ENCODE results near the gene PRKCH. TPM values are rescaled to one million over a fixed set of nuclear protein-coding genes. Genes with fewer than 3 reads are reported as not detected.

The PRKCH gene
- polyA plus RNA-seq, 1 donor from 2014 or later, result 2.0 TPM

DNA sequence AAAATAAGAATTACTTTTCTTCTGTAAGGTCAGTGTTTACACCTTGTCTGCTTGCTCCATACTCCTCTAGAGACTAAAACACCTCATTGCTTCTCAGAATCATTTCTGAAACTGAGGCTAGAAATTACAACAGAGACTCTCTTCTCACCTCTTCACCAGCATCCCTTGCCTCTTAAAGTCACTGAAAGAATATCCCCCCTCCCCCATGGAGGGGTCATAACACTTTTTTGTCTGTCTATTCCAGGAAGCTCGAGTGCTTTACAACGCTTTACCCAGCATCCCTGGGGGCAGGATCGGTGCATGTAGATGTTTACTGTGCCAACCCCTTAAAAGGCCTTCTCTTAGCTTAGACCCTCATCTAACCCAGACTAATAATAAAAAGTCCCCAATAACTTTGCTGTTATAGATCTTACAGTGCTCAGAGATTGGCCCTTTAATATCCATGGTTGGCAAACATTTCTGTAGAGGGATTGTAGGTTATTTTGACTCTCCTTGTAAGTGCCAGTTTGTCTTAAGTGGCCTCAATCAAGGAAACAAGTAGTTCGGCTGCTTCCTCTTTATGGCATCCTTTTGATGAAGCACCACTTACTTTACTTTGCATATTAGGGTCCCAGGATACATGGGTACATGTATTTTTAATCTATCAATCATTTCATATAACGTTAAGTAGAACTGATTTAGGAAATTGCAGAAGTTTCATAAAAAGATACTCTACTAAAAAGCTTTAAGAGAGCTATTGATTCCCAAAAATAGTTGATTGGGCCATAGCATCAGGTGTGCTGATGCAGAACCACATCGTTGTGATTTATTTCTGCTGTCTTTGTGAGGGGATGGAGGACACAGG, 29.3 kb downstream of the PRKCH start:
- H3K9me2 ChIP-seq (ENCODE audit: insufficient read depth, low read length), result no peaks in the 10 kb centered on the region

DNA sequence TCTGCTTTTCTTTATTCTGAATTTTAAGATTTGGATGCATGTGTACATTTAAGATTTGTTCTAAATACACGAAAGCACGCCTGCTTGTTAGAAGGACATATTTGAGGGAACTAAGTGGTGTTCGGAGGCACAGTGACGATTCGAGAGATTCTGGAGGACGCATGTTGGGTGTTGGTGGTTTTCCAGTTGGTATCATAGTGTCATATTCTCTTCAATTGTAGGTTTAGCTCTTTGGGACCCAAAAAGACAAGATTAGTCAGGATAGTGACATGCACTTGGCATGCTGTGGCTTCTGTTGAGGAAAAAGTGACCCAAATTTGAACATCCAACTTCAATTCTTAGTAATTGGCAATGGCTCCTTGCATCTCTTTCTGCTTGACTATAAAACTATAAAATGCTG, 30.1 kb downstream of the PRKCH start:
- Histone ChIP-seq H3K36me3 (ENCODE audit: insufficient read depth, low read length) (no peaks in the 10 kb centered on the region), H3K9me2 (ENCODE audit: insufficient read depth, low read length) (no peaks in the 10 kb centered on the region), H4K20me1 (ENCODE audit: insufficient read depth) (no peaks in the 10 kb centered on the region), H3K9me3 (ENCODE audit: low read length) (no peaks in the 10 kb centered on the region), H3K27me3 (ENCODE audit: insufficient read depth, low read depth, low read length) (no peaks in the 10 kb centered on the region), H3K9ac (ENCODE audit: low read length) (no peak overlapping the region), H3K27ac (ENCODE audit: low read length) (no peak overlapping the region), H3K79me2 (replicated peaks; ENCODE audit: insufficient read depth, low read length) (no peaks in the 10 kb centered on the region), H2AFZ (ENCODE audit: low read depth, low read length) (no peak overlapping the region), H3K4me3 (ENCODE audit: low read length) (no peak overlapping the region), H3F3A (ENCODE audit: insufficient read depth, low read length, poor library complexity, severe bottlenecking) (no peaks in the 10 kb centered on the region), H3K4me2 (ENCODE audit: low read length) (no peak overlapping the region)
- TF ChIP-seq, protein P1, sequence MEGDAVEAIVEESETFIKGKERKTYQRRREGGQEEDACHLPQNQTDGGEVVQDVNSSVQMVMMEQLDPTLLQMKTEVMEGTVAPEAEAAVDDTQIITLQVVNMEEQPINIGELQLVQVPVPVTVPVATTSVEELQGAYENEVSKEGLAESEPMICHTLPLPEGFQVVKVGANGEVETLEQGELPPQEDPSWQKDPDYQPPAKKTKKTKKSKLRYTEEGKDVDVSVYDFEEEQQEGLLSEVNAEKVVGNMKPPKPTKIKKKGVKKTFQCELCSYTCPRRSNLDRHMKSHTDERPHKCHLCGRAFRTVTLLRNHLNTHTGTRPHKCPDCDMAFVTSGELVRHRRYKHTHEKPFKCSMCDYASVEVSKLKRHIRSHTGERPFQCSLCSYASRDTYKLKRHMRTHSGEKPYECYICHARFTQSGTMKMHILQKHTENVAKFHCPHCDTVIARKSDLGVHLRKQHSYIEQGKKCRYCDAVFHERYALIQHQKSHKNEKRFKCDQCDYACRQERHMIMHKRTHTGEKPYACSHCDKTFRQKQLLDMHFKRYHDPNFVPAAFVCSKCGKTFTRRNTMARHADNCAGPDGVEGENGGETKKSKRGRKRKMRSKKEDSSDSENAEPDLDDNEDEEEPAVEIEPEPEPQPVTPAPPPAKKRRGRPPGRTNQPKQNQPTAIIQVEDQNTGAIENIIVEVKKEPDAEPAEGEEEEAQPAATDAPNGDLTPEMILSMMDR (IDR thresholded peaks at IDR 0.05; ENCODE audit: poor library complexity, severe bottlenecking), result no peak
- TF ChIP-seq TAF1 (IDR thresholded peaks at IDR 0.05; ENCODE audit: low read depth) (no peak), POLR2AphosphoS5 (IDR thresholded peaks at IDR 0.05) (no peak), SMC3 (conservative IDR thresholded peaks at IDR 0.05; ENCODE audit: poor library complexity) (no peak), EZH2 (IDR thresholded peaks at IDR 0.05; ENCODE audit: borderline replicate concordance, insufficient read depth, low read length, poor library complexity, severe bottlenecking) (no peak), RAD21 (conservative IDR thresholded peaks at IDR 0.05) (no peak), MXI1 (conservative IDR thresholded peaks at IDR 0.05; ENCODE audit: poor library complexity, severe bottlenecking) (no peak), EP300 (conservative IDR thresholded peaks at IDR 0.05; ENCODE audit: poor library complexity, severe bottlenecking) (no peak)
- TF ChIP-seq, protein P2, sequence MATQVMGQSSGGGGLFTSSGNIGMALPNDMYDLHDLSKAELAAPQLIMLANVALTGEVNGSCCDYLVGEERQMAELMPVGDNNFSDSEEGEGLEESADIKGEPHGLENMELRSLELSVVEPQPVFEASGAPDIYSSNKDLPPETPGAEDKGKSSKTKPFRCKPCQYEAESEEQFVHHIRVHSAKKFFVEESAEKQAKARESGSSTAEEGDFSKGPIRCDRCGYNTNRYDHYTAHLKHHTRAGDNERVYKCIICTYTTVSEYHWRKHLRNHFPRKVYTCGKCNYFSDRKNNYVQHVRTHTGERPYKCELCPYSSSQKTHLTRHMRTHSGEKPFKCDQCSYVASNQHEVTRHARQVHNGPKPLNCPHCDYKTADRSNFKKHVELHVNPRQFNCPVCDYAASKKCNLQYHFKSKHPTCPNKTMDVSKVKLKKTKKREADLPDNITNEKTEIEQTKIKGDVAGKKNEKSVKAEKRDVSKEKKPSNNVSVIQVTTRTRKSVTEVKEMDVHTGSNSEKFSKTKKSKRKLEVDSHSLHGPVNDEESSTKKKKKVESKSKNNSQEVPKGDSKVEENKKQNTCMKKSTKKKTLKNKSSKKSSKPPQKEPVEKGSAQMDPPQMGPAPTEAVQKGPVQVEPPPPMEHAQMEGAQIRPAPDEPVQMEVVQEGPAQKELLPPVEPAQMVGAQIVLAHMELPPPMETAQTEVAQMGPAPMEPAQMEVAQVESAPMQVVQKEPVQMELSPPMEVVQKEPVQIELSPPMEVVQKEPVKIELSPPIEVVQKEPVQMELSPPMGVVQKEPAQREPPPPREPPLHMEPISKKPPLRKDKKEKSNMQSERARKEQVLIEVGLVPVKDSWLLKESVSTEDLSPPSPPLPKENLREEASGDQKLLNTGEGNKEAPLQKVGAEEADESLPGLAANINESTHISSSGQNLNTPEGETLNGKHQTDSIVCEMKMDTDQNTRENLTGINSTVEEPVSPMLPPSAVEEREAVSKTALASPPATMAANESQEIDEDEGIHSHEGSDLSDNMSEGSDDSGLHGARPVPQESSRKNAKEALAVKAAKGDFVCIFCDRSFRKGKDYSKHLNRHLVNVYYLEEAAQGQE (IDR thresholded peaks at IDR 0.05; ENCODE audit: borderline replicate concordance), result no peak

More for the DNA sequence above, 29.3 kb downstream of the PRKCH start:
- TF ChIP-seq EZH2 (IDR thresholded peaks at IDR 0.05; ENCODE audit: borderline replicate concordance, insufficient read depth, low read length, poor library complexity, severe bottlenecking) (no peak), POLR2AphosphoS5 (IDR thresholded peaks at IDR 0.05) (no peak)
- Histone ChIP-seq H3K4me2 (ENCODE audit: low read length) (no peak overlapping the region), H3K27me3 (ENCODE audit: insufficient read depth, low read depth, low read length) (no peaks in the 10 kb centered on the region), H3K9ac (ENCODE audit: low read length) (no peak overlapping the region), H2AFZ (ENCODE audit: low read depth, low read length) (no peak overlapping the region), H3K4me3 (ENCODE audit: low read length) (no peak overlapping the region), H3K79me2 (replicated peaks; ENCODE audit: insufficient read depth, low read length) (no peaks in the 10 kb centered on the region), H4K20me1 (ENCODE audit: insufficient read depth) (no peaks in the 10 kb centered on the region), H3K9me3 (ENCODE audit: low read length) (no peaks in the 10 kb centered on the region), H3K36me3 (ENCODE audit: insufficient read depth, low read length) (no peaks in the 10 kb centered on the region), H3F3A (ENCODE audit: insufficient read depth, low read length, poor library complexity, severe bottlenecking) (no peaks in the 10 kb centered on the region), H3K27ac (ENCODE audit: low read length) (no peak overlapping the region)
